ENCODE data around the gene KRT73.

Gene KRT73

DNA sequence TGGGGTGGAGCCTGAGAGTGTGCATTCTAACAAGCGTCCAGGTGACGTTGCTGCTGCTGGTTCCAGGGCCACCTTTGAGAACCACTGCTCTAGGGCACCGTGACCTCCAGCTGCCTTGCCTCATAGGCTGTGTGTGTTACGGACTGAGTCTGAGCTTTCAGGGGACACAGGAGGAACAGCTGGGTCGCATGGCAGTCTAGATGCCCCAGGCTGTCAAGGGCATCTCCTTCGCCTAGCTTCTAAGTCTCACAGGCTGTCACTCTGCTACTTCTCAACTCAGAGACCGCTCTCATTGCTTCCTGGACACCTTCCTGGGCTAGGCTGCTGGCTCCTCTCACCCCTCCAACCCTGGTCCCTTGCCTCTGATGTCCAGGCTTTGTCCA, 965 bp downstream of the KRT73 start:
- DNase-seq, result no peak

DNA sequence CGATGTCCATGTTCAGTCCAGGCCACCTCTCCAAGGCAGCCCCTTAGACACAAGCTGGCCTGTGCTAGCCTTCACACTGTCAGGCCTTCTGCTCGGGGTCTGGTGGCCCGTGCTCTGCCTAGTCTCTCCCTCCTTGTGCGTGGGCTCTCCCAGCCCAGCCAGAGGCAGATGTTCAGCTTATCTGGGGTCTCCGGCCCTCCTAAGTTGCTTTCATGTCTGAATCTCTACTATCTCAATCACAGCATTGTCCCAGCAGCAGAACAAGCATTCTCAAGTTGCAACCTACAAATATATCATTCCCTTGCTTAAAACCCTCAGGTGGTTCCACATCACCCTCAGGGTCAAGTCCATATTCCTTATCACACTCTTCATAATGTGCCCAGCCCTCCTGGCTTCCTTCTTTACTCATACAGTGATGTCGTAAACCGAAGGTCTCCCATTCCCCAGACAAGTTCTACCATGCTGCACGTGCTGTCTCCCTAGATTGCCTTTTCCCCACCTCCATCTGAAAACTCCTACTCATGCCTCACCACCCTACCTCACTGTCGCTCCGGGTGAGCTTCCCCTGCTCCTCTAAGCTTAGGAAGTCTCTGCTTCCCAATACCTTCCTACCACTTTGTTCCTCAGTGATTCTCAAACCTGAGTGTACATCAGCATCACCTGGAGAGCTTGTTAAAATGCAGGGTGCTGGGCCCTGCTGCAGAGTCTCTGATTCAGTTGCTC, 1.5 kb downstream of the KRT73 start:
- no peak for DNase-seq

DNA sequence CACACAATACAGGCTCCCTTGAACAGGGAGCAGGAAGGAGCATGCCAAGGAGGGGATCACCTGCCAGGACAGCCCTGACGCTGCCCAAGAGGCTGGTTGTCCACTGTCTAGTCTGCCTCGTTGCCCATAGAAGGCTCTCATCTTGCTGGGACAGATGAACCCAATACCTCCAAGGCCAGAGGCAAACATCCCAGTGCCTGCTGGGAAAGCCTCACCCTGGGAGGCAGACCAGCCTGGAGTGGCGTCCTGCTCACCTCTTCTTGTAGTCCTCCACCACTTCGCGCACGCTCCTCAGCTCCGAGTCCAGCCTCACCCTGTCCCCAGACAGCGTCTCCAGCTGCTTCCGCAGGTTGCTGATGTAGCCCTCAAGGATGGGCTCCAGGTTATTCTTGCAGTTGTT, 2.4 kb downstream of the KRT73 start:
- no peak for DNase-seq

DNA sequence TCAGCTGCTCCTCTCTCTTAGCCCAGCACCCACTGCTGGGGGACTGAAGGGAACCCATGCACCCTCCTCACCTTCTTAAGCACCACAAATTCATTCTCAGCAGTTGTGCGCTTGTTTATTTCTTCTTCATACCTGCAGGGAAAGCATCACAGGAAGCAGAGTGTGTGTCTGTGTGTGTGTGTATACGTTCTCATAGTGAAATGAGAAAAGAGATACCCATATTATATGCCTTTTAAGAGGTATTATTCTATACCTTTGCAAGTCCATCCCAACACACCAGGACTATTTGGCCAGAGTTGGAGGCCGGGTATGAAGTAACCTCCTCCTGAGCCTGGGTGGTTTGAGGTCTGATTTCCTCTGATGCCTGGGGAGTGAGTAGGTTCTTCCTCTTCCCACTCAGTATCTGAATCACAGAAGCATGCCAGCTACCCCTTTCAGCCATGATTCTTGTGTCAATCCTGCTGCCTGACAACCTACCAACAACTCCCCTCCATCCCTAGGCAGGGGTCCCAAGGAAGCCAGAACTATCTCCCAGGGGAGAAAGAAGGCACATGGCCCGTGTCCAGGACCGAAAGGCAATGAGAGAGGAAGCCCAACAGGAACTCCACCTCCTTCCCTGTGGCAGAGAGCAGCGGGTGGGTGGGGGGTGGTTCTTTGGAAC, 3.0 kb downstream of the KRT73 start:
- no peak for DNase-seq

DNA sequence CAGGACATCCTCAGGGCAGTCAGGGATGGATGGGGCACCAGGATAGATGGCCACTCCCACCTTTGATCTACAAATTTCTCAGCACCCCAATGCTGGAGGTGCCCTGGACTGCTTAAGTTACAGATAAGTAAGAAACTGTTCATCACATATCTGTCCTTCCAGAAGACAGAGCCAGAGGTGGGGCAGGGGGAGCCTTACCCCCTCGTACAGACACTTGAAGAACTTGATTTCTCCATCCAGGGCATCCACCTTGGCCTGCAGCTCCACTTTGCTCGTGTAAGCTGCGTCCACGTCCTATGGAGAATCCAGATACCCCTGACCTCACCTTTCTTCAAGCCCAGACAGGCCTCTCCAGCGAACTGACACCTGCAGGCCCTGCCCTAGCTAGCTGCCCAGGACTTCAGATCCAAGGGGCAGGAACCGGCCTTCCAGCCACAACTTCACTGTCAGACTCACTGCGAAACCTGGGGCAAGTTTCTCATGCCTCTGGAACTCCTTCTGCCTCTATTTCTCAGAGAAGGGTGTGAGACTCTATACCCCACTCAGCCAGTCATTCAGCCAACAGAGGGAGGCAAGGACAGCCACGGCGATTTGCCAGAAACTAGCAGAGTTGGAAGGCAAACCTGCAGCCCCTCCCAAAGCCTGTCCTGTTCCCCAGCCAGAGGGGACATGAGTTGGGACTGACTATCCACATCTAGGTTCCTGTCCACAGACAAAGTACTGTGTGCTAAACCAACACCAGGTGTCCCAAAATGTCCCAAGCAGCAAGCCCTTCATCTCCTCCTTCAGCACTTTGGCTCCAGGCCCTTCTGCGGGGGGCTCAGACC, 3.8 kb downstream of the KRT73 start:
- DNase-seq, result no peak

DNA sequence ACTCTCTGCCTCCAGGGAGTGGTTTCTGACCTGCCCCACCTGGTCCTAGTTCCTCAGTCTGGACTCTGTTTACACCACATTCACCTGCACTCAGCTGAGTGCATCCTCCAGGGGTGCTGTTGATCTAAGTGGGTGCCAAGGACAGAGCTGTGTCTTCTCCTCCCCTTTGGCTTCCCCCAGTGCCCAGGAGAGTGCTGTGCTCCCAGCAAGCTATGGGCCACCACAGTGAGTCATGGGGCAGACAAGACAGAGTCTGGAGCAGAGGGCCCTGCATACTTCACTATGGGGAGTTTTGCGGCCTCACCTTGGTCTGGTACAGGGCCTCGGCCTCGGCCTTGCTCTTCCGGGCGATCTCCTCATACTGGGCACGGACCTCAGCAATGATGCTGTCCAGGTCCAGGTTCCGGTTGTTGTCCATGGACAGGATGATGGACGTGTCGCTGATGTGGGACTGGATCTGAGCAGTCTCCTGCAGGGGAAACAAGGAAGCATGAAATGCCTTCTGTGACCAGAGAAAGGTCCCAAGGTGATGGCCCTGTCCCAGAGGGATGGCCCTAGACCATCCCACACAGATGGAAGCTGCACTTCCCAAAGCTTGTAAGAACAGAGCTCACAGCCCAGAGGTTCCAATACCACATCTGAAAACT, 4.9 kb downstream of the KRT73 start:
- DNase-seq, result no peak

DNA sequence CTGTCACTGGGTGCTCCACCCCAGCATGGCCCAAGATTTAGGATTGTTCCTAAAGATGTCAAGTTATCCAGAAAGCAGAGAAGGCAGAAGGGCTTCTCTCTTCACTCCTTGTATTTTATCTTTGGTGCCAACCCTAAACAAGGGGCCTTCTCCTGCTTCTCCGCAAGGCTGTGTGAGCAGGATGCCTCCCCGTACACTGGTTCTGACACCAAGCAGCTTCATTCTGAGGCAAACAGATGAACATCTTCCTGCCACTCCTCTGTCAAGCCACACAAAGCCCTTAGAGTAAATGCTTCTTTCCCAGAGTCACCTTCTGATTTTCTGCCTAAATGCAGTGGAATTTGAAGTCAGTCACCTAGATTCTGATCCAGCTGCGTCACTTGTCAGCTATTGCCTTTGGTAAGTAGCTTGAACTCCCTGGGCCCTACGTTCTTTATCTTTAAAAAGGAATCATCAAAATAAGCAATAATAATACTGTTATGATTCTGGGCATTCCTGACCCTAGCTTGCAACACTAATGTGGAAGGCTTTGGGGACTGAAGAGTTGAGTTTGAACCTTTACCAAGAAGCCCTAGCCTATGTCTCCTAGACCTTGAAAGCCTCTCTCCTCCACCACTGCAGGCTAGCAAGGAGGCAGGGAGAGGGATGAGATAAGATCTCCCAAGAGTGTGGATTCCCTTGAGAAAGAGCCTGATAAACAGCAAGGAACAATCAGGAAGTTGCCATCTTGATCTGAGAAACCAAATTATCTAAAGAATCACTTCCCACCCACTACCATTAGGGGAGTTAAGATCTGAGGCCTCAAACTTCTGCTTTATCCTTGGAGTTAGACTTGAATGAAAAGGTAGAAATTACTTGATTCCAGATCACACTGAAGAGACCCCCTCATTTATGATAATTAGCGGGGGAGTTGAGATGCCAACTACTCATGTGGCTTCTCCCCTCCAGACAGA, 5.7 kb downstream of the KRT73 start:
- DNase-seq, result no peak

DNA sequence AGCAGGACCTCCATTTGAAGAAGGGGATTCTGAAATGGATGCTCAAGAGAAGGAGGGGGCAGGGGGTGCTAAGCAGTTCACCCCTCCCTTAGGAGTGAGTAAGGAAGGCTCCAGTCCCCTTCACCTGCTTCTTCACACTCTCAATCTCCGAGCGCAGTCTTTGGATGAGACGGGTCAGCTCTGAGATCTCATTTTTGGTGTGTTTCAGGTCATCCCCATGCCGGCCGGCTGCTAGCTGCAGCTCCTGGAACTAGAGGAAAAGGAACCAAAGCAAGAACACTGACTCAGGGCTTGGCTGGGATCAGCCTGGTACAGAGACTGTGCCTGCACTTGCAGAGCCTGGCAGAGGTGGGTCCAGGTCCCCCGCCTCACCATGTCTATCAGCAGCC, 7.3 kb downstream of the KRT73 start:
- DNase-seq, result no peak

DNA sequence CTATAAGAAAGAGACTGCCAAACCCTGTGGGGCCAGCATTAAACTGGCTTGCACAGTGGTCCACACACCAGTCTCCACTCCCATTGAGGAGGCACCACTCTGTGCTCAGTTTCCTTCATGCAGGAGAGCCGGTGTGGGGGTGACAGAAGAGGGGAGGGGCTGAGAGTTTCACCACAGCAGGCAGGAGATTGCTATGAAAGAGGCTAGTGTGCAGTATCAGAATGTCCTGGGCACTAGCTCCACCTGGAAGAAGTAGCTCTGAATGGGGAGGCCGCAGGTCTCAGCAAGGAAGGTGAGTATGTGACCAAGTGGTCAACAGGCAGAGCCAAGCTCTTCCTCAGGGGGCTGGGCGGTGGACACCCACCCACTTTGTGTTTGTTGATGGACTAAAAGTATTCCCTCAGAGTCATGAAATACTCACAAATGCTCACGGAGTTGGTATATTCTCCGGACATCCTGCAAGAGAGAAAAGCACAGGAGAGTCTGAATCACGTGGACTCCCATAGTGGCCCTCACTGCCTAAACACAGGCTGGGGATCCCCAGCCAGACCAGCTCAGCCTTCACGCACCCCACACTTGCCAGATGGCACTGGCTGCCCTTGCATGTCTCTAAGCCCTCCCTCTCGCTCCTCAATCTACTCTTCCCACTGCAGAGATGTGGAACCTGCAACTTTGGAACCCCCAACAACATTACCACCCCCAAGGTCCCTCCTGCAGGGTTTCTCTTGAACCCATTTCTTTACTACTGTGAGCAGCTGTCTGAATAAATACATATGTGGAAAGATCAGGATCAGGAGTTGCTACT, 9.3 kb downstream of the KRT73 start:
- DNase-seq, result no peak

DNA sequence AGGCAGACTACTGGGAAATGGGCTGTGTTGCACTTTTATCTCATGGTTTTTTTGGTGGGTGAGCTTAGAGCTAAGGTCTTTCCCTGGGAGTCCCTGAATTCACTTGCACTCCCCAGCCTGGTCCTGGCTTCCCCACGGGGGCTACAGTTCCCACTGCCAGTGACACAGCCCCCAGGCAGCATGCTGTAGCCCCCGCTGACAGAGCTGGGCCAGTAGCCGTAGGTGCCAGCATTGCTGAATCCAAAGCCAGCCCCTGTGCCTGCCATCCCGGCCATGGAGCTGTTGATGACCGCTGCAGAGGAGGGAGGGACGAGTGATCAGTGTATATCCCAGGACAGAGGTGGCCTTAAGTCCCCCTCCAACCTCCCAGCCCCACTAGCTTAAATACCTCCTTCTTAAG, 10.2 kb downstream of the KRT73 start:
- DNase-seq, result no peak

DNA sequence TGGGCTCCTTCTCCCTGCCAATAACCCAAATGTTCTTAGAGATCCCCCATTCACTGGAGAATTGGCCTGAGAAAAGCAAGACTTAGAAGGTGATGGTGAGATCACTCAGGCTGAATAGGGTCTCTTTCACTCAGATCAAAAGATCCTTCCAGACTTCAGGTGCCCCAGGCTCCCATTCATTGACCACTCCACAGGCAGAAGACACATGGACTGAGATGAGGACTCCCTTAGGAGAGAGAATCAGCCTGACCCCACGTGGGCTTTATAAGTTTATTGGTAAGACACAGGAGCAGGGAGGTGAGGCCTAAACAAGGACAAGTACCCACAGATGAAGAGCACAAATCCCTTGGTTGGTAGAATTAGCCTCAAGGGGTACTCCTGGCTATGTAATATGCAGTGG, 11.0 kb downstream of the KRT73 start:
- DNase-seq, result no peak

DNA sequence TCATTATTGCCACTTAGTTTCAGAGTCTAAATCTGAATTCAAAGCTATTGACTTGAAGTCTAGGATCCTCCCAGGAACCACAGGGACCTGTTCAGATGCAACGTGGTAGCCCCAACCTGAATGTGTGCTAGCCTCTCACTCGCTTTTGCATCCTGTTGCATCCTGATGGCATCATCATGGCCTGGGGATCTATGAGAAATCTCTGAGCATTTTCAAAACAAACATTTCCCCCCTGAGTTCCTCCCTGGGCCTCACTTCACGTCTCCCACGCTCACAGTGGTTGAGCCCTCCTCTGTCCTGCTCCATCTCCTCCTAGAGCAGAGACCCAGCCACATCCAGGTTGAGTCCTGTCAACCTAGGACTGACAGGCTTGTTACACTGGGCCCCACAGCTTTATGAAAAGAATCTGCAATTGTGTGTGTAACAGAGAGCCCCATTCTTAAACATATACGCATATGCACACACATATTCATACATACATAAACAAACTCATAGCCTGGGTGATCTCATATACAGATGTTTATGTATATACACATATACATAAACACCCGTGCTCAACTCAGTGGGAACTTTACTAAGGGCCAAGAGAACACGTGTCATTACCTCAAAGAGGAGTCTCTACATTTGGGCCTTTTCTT, 11.7 kb downstream of the KRT73 start:
- no peak for DNase-seq

DNA sequence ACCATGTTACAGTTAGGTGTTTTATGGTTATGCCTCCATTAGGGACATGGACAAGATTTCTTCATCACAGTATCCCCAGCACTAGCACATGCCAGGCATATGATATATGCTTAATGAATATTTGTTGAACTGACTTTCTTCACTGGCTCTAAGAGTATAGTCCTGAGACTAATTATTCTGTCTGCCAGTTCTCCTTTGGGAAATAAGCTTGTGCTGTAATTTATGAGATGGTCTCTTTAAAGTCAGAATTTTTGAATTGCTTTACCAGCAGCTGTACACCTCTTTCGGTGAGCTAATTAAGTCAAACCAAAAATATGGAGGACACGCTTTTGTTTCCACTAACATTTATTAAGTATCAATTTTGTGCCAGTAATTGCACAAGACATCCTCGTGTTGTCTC, 12.3 kb downstream of the KRT73 start:
- DNase-seq, result no peak

DNA sequence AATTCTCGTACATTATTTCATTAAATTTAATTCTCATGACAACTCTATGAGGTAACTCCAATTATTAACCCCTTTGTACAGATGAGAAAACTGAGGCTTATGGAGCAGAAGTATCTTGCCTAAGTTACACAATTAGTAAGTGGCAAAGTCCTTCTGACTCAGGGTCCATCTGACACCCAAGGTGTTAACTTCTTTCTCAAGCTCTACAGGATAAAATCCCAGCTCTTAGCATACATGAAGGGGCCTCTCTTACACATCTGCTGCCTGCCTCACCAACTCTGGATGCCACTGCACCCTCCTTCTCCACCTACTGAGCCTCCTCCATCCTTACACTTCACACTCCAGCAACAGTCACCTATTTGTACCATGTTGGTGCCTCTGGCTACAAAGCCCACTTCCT, 12.8 kb downstream of the KRT73 start:
- DNase-seq, result no peak

DNA sequence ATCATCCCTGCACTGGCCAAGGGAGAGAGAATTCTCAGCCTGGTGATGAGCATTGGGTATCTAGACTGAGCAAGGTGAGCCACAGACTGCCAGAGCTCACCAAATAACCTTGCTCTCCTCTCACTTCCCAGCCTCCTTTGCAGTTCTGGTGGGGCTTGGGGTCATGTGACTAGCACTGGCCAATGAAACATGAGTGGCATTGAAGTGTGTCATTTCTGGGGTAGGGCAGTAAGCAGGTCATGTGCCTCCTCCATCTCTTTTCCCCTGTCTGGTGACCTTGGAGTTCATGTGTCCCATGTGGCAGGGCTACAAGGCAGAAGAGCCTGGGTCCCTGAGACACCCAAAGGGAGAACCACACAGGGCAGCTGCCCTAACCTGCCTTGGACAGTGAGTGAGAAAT, 13.5 kb downstream of the KRT73 start:
- no peak for DNase-seq

DNA sequence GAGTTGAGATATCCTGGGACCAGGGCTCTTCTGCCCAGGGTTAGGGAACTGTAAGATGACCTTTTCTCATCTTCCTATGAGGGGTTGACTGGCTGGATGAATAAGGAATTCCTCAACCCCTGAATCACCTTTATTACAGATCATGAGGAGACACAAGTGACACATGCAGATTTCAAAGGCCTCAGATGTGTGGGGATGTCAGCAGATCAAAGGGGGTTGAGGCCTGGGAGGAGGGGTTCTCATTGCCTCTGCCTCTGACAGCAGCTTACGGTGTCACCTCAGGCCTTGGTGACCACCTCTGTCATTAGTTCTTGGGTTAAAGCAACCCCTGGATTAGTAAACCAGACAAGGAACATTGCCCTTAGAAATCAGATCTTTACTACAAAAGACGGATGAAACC, 15.0 kb downstream of the KRT73 start:
- no peak for DNase-seq

DNA sequence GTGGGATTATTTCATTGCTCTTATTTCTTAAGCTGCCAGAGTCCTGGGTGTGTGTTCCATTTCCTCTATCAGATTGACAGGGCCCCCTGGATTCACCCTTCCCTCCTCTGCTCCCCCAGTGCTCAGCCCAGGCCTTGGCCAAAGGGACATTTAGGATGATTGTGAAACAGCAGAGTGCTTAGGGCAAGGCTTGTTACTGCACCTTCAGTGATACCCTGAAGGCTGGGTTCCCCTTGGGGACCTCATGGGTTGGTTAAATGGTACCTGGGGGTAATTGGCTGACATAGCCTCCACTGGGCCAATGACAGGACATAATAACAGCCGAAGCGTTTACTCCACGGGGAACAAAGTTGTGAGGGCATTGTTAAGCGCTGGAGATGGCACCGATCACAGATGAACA, 15.8 kb downstream of the KRT73 start:
- no peak for DNase-seq

DNA sequence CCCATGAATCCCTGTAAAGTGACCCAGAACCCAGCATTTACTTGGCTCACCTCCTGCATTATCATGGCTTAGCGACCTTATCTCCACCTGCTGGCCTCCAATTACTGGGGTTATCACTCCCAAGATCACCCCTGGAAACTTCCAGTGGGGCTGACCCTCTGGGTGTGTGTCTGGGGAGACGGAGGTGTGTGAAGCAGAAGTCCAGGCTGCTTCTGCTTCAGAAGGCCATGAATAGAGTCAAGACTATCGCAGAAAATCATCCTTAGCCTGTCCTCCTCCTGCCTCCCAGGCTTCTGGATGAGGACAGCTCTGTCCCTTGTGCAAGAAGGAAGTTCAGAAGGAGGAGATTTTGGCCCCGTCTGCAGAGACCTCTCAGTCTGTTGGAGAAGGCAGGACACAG, 16.7 kb downstream of the KRT73 start:
- DNase-seq, result no peak

DNA sequence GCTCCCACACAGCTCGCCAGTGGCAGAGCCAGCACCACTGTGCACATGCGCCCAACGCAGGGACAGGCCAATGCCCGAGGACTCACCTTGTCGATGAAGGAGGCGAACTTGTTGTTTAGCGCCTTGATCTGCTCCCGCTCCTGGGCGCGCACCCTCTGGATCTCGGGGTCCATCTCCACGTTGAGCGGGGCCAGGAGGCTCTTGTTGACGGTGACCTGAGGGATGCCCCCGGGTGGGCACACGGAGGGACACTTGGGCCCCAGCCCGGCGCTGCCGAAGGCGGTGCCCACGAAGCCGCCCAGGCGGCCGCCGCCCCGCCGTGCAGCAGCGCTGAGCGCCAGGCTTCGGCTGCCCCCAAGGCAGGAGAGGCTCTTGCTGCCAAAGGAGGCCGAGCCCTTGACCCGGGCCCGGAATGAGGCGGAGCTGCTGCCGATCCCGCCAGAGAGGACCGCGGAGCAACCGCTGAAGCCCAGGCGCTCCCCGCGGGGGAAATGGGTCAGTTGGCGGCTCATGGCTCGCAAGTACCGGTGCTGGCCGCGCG, 17.3 kb downstream of the KRT73 start, which contains the start of gene KRT72:
Gene KRT72 (minus strand): TSS at position 523 of the 541 bp plus-strand sequence. CDS start 11 bp downstream, at position 512.
- no peak for DNase-seq

DNA sequence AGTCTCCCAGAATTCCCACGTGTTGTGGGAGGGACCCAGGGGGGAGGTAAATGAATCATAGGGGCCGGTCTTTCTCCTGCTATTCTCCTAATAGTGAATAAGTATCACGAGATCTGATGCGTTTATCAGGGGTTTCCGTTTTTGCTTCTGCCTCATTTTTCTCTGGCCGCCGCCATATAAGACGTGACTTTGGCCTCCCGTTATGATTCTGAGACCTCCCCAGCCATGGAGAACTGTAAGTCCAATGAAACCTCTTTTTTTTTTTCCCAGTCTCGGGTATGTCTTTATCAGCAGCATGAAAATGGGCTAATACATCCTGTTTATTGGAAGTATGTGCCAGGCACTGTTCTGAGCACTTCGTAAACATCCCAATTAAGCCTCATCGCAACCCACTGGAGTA, 17.9 kb downstream of the KRT73 start:
- DNase-seq, result no peak

DNA sequence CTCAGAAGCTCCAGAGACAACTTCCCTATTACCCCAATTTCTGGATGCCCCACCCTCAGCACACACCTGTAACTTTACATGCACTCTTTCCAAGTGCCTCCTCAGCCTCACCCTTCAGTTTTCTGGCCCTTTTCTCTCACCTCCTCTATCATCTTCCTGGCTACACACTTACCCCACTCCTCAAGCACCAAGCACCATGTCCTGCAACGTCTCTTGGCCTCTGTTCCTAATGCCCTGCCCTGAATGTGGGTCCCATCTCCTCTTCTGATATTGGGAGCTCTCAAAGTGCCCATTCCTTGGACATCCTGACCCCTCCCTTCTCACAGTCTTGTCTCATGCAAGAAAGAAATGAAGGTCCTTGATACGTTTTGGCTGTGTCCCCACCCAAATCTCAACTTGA, 18.3 kb downstream of the KRT73 start:
- no peak for DNase-seq
